ENCODE results near the gene NUP85. TPM values are rescaled to one million over a fixed set of nuclear protein-coding genes. Genes with fewer than 3 reads are reported as not detected.

The NUP85 gene
- total RNA-seq, 2 experiments from 2014 or later, result 129 to 219 TPM

GRCh38 chr17:75237100-75238014 lies 31.9 kb downstream of the NUP85 start:
- CTCF ChIA-PET (ENCODE audit: unreplicated experiment), result interaction anchor here (0.6 kb wide), 1 partner anchor 15 kb away, joined by 3 read pairs; no protein-coding TSS in a partner anchor
- intact Hi-C loops (cut with micrococcal nuclease; ENCODE audit: unreplicated experiment), result loop anchor here (1.0 kb wide), 1 partner anchor 123 kb away; no protein-coding TSS in a partner anchor
- no TSS peak for BruUV-seq (replicated peaks)

GRCh38 chr17:75238020-75238580 lies 32.6 kb downstream of the NUP85 start:
- Histone ChIP-seq H4K20me1 (ENCODE audit: insufficient read depth, low read length) (no peaks in the 10 kb centered on the region), H3K4me1 (ENCODE audit: insufficient read depth, low read length, poor library complexity, severe bottlenecking) (peaks cover 21% of the 10 kb centered on the region), H3K4me2 (ENCODE audit: low read length) (no peak overlapping the region), H3K4me3 (ENCODE audit: low read depth, low read length, poor library complexity, severe bottlenecking) (no peak overlapping the region), H3K27ac (ENCODE audit: low read depth, low read length, poor library complexity, severe bottlenecking) (no peak overlapping the region), H2AFZ (ENCODE audit: low read length) (no peak overlapping the region), H3K79me2 (ENCODE audit: insufficient read depth, low read depth, low read length) (no peaks in the 10 kb centered on the region), H3K9me3 (ENCODE audit: low read length) (no peaks in the 10 kb centered on the region), H3K9me2 (ENCODE audit: insufficient read depth, low read length) (no peaks in the 10 kb centered on the region), H3K36me3 (ENCODE audit: insufficient read depth, low read length) (peaks cover 95% of the 10 kb centered on the region)
- no peak for TF ChIP-seq EZH2phosphoT487 (IDR thresholded peaks at IDR 0.05; ENCODE audit: borderline replicate concordance, low read depth, low read length)
- no peak for TF ChIP-seq CTCF (conservative IDR thresholded peaks at IDR 0.05; ENCODE audit: low read length)
- intact Hi-C loops (cut with micrococcal nuclease; ENCODE audit: unreplicated experiment), result loop anchor here (1.0 kb wide), 1 partner anchor 124 kb away; no protein-coding TSS in a partner anchor
- DNase-seq (ENCODE audit: low spot score), result no peak
- no TSS peak for BruUV-seq (replicated peaks)
- CTCF ChIA-PET (ENCODE audit: unreplicated experiment), result interaction anchor here (0.6 kb wide), 1 partner anchor 31 kb away, joined by 4 read pairs; no protein-coding TSS in a partner anchor
- POLR2A ChIA-PET, result no interaction called here

More at GRCh38 chr17:75237100-75238014, 31.9 kb downstream of the NUP85 start:
- H3K4me3 ChIP-seq (ENCODE audit: low read depth, low read length, poor library complexity, severe bottlenecking), result no peak overlapping the region
- TF ChIP-seq CTCF (conservative IDR thresholded peaks at IDR 0.05; ENCODE audit: low read length) (no peak), EZH2phosphoT487 (IDR thresholded peaks at IDR 0.05; ENCODE audit: borderline replicate concordance, low read depth, low read length) (no peak)
- H3K79me2 ChIP-seq (ENCODE audit: insufficient read depth, low read depth, low read length), result no peaks in the 10 kb centered on the region
- H3K27ac ChIP-seq (ENCODE audit: low read depth, low read length, poor library complexity, severe bottlenecking), result no peak overlapping the region
- peaks cover 95% of the 10 kb centered on the region for H3K36me3 ChIP-seq (ENCODE audit: insufficient read depth, low read length)
- H3K4me2 ChIP-seq (ENCODE audit: low read length), result no peak overlapping the region
- H4K20me1 ChIP-seq (ENCODE audit: insufficient read depth, low read length), result no peaks in the 10 kb centered on the region
- POLR2A ChIA-PET, result no interaction called here
- DNase-seq (ENCODE audit: low spot score), result no peak
- H3K9me2 ChIP-seq (ENCODE audit: insufficient read depth, low read length), result no peaks in the 10 kb centered on the region
- H3K4me1 ChIP-seq (ENCODE audit: insufficient read depth, low read length, poor library complexity, severe bottlenecking), result peaks cover 13% of the 10 kb centered on the region
- H2AFZ ChIP-seq (ENCODE audit: low read length), result no peak overlapping the region
- H3K9me3 ChIP-seq (ENCODE audit: low read length), result no peaks in the 10 kb centered on the region
